ENCODE results near the gene KCNAB1.

DNA sequence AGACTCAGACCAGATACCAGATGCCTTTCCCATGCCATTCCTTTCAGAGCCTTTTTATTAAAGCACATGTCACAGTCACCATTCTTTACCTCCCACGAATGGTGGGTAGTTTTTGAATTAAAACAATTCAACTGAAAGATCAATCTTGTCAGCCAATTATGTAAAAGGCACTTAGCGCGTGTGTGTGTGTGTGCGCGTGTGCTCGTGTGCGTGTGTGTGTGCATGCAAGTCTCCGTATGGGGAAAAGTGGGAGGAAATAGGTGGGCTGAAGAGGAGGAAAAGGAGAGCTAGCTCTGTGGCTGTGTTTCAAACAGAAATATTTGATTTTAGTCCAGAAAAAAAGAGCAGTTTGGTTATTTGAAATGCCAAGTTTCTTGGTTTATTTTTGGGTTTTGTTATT is 177.2 kb downstream of the KCNAB1 start:
- TF ChIP-seq CTCF (conservative IDR thresholded peaks at IDR 0.05; ENCODE audit: low read length) (no peak), EZH2phosphoT487 (IDR thresholded peaks at IDR 0.05; ENCODE audit: borderline replicate concordance, low read depth, low read length) (no peak)

Data from OCI-LY7 (cell line).